Measurements from ENCODE around the gene FRMD4A. TPM values are rescaled to one million over a fixed set of nuclear protein-coding genes. Genes with fewer than 3 reads are reported as not detected.
A peak's percentile ranks its signal among the peaks of the same experiment; 100 is the strongest.

The FRMD4A gene
- total RNA-seq, 2 donors from 2014 or later, result 18.9 to 46.1 TPM

- ATAC-seq, result no peak
- TF ChIP-seq CTCF (IDR thresholded peaks at IDR 0.05), result no peak
- TF ChIP-seq POLR2A (IDR thresholded peaks at IDR 0.05), result no peak
These were observed 28.3 kb upstream of the FRMD4A start for GRCh38 chr10:14358886-14359573.

GRCh38 chr10:14356921-14357320 is 26.2 kb upstream of the FRMD4A start:
- TF ChIP-seq POLR2A (IDR thresholded peaks at IDR 0.05), result no peak
- TF ChIP-seq CTCF (IDR thresholded peaks at IDR 0.05), result no peak
- no peaks in the 10 kb centered on the region for H3K27me3 ChIP-seq
- peaks cover 6% of the 10 kb centered on the region for H3K4me1 ChIP-seq
- ATAC-seq (no peak), DNase-seq (no peak)
- H3K9me3 ChIP-seq, result no peaks in the 10 kb centered on the region
- 96 to 97% methylated on average over 3 of the region's 3 CpGs for whole genome bisulfite sequencing, 2 donors
- intact Hi-C loops (cut with DNase I), result no loop called here
- H3K4me3 ChIP-seq, result no peak overlapping the region
- no peak overlapping the region for H3K27ac ChIP-seq
- H3K36me3 ChIP-seq (replicated peaks in 1 of 2; ENCODE audit: insufficient read depth in 1 of 2, low read depth in 2 of 2), result no peaks in the 10 kb centered on the region

More at GRCh38 chr10:14358886-14359573, 28.3 kb upstream of the FRMD4A start:
- Histone ChIP-seq H3K9me3 (no peaks in the 10 kb centered on the region), H3K4me3 (no peak overlapping the region), H3K36me3 (replicated peaks in 1 of 2; ENCODE audit: insufficient read depth in 1 of 2, low read depth in 2 of 2) (no peaks in the 10 kb centered on the region), H3K27ac (no peak overlapping the region), H3K27me3 (no peaks in the 10 kb centered on the region), H3K4me1 (no peaks in the 10 kb centered on the region)
- WGBS, 2 donors, result 70 to 80% methylated on average over 9 of the region's 9 CpGs
- no peak for DNase-seq
- intact Hi-C loops (cut with DNase I), result no loop called here

- ATAC-seq, result no peak
- DNase-seq, result no peak
- intact Hi-C loops (cut with DNase I), result no loop called here
- 88 to 94% methylated on average over 3 of the region's 3 CpGs for WGBS, 2 donors
- no peaks in the 10 kb centered on the region for H3K36me3 ChIP-seq (replicated peaks in 1 of 2; ENCODE audit: insufficient read depth in 1 of 2, low read depth in 2 of 2)
- H3K27me3 ChIP-seq, result no peaks in the 10 kb centered on the region
- H3K4me3 ChIP-seq, result no peak overlapping the region
- H3K9me3 ChIP-seq, result no peaks in the 10 kb centered on the region
- peaks cover 6% of the 10 kb centered on the region for H3K4me1 ChIP-seq
- TF ChIP-seq POLR2A (IDR thresholded peaks at IDR 0.05), result no peak
- H3K27ac ChIP-seq, result no peak overlapping the region
These were observed 25.0 kb upstream of the FRMD4A start for GRCh38 chr10:14355750-14356149.

GRCh38 chr10:14353291-14353913 is 22.7 kb upstream of the FRMD4A start:
- Histone ChIP-seq H3K36me3 (replicated peaks in 1 of 2; ENCODE audit: insufficient read depth in 1 of 2, low read depth in 2 of 2) (no peaks in the 10 kb centered on the region), H3K4me3 (no peak overlapping the region), H3K27ac (no peak overlapping the region), H3K9me3 (no peaks in the 10 kb centered on the region), H3K27me3 (no peaks in the 10 kb centered on the region), H3K4me1 (peaks cover 6% of the 10 kb centered on the region)
- peak; percentile 22 to 54 (median 34) for DNase-seq
- peak; percentile 72 for ATAC-seq
- TF ChIP-seq CTCF (IDR thresholded peaks at IDR 0.05) (no peak), POLR2A (IDR thresholded peaks at IDR 0.05) (no peak)
- intact Hi-C loops (cut with DNase I), result no loop called here
- WGBS, 2 donors, result 83 to 84% methylated on average over 1 of the region's 1 CpG

- H3K27ac ChIP-seq, result no peak overlapping the region
- H3K4me1 ChIP-seq, result peaks cover 17% of the 10 kb centered on the region
- H3K36me3 ChIP-seq (replicated peaks in 1 of 2; ENCODE audit: insufficient read depth in 1 of 2, low read depth in 2 of 2), result no peaks in the 10 kb centered on the region
- intact Hi-C loops (cut with DNase I), result no loop called here
- no peak for ATAC-seq
- H3K4me3 ChIP-seq, result no peak overlapping the region
- 92 to 96% methylated on average over 4 of the region's 4 CpGs for WGBS, 2 donors
- no peak for TF ChIP-seq POLR2A (IDR thresholded peaks at IDR 0.05)
- TF ChIP-seq CTCF (IDR thresholded peaks at IDR 0.05), result no peak
- DNase-seq, result no peak
- H3K27me3 ChIP-seq, result no peaks in the 10 kb centered on the region
- H3K9me3 ChIP-seq, result no peaks in the 10 kb centered on the region
These were observed 19.3 kb upstream of the FRMD4A start for GRCh38 chr10:14350006-14350405.
